Measurements from ENCODE around the gene RBBP6.

DNA sequence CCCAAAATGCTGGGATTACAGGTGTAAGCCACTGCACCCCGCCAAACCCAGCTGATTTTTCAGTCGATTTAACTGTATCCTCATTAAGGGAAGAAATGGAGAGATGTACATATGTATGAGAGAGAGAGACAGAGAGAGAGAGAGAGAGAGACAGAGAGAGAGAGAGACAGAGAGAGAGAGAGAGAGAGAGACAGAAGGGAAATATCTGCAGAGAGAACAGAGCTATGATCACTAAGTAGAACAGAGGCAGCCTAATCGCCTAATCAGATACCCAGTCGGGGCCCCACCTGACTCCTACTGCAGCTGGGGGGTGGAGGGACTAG is 70.0 kb downstream of the RBBP6 start:
- TF ChIP-seq, protein P1, sequence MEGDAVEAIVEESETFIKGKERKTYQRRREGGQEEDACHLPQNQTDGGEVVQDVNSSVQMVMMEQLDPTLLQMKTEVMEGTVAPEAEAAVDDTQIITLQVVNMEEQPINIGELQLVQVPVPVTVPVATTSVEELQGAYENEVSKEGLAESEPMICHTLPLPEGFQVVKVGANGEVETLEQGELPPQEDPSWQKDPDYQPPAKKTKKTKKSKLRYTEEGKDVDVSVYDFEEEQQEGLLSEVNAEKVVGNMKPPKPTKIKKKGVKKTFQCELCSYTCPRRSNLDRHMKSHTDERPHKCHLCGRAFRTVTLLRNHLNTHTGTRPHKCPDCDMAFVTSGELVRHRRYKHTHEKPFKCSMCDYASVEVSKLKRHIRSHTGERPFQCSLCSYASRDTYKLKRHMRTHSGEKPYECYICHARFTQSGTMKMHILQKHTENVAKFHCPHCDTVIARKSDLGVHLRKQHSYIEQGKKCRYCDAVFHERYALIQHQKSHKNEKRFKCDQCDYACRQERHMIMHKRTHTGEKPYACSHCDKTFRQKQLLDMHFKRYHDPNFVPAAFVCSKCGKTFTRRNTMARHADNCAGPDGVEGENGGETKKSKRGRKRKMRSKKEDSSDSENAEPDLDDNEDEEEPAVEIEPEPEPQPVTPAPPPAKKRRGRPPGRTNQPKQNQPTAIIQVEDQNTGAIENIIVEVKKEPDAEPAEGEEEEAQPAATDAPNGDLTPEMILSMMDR (conservative IDR thresholded peaks at IDR 0.05; ENCODE audit: low read depth in 2 of 2), result no peak
- TF ChIP-seq EZH2phosphoT487 (IDR thresholded peaks at IDR 0.05; ENCODE audit: unreplicated experiment) (no peak), CREB1 (CRISPR knock-in tag; IDR thresholded peaks at IDR 0.05; ENCODE audit: low read depth) (no peak), STAT1 (IDR thresholded peaks at IDR 0.05; ENCODE audit: unreplicated experiment) (no peak), EZH2 (IDR thresholded peaks at IDR 0.05; ENCODE audit: low read depth, unreplicated experiment) (no peak), POLR2AphosphoS5 (IDR thresholded peaks at IDR 0.05; ENCODE audit: low read depth) (no peak), ZNF331 (CRISPR knock-in tag; IDR thresholded peaks at IDR 0.05; ENCODE audit: low read depth) (no peak), NANOG (IDR thresholded peaks at IDR 0.05; ENCODE audit: borderline replicate concordance) (no peak)
- TF ChIP-seq, protein P2, sequence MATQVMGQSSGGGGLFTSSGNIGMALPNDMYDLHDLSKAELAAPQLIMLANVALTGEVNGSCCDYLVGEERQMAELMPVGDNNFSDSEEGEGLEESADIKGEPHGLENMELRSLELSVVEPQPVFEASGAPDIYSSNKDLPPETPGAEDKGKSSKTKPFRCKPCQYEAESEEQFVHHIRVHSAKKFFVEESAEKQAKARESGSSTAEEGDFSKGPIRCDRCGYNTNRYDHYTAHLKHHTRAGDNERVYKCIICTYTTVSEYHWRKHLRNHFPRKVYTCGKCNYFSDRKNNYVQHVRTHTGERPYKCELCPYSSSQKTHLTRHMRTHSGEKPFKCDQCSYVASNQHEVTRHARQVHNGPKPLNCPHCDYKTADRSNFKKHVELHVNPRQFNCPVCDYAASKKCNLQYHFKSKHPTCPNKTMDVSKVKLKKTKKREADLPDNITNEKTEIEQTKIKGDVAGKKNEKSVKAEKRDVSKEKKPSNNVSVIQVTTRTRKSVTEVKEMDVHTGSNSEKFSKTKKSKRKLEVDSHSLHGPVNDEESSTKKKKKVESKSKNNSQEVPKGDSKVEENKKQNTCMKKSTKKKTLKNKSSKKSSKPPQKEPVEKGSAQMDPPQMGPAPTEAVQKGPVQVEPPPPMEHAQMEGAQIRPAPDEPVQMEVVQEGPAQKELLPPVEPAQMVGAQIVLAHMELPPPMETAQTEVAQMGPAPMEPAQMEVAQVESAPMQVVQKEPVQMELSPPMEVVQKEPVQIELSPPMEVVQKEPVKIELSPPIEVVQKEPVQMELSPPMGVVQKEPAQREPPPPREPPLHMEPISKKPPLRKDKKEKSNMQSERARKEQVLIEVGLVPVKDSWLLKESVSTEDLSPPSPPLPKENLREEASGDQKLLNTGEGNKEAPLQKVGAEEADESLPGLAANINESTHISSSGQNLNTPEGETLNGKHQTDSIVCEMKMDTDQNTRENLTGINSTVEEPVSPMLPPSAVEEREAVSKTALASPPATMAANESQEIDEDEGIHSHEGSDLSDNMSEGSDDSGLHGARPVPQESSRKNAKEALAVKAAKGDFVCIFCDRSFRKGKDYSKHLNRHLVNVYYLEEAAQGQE (IDR thresholded peaks at IDR 0.05; ENCODE audit: unreplicated experiment), result no peak

All from GM23338 (cell line).